Measurements from ENCODE around the gene DAGLB. TPM values are rescaled to one million over a fixed set of nuclear protein-coding genes. Genes with fewer than 3 reads are reported as not detected.
"Not testable (repeated sequence)": the region's sequence is repeated elsewhere in the genome, so short reads cannot be mapped to it uniquely, and the experiment has no call there.

Gene DAGLB
- total RNA-seq, 2 donors from 2014 or later = 15.6 to 26.5 TPM

DNA sequence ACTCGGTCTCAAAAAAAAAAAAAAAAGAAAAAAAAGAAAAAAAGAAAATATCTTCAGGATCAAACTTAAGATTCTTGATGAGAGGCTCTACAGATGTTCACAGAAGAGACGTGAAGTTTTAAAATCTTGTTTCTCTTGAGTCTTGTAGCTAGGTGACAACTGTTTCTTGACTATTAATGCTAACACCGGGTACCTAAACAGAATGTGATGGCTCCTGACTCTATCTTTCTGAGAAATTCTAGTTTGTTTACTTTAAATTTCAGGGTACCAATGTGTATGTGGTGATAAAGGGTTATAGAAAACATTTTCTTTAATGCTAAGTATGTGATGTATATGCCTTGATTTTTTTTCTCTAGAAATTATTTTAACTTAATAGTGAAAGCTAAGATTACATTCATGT, 61.0 kb downstream of the DAGLB start:
- intact Hi-C loops (cut with DNase I) = no loop called here
- no peak for DNase-seq
- peaks cover 6% of the 10 kb centered on the region for H3K36me3 ChIP-seq
- no peaks in the 10 kb centered on the region for H3K9me3 ChIP-seq
- H3K27me3 ChIP-seq = no peaks in the 10 kb centered on the region
- no peak overlapping the region for H3K4me3 ChIP-seq
- no peak overlapping the region for H3K27ac ChIP-seq
- H3K9ac ChIP-seq (ENCODE audit: low read depth in 2 of 2, low read length in 2 of 2) = no peak overlapping the region
- TF ChIP-seq CTCF (IDR thresholded peaks at IDR 0.05) = no peak
- H3K4me1 ChIP-seq = peaks cover 23% of the 10 kb centered on the region

DNA sequence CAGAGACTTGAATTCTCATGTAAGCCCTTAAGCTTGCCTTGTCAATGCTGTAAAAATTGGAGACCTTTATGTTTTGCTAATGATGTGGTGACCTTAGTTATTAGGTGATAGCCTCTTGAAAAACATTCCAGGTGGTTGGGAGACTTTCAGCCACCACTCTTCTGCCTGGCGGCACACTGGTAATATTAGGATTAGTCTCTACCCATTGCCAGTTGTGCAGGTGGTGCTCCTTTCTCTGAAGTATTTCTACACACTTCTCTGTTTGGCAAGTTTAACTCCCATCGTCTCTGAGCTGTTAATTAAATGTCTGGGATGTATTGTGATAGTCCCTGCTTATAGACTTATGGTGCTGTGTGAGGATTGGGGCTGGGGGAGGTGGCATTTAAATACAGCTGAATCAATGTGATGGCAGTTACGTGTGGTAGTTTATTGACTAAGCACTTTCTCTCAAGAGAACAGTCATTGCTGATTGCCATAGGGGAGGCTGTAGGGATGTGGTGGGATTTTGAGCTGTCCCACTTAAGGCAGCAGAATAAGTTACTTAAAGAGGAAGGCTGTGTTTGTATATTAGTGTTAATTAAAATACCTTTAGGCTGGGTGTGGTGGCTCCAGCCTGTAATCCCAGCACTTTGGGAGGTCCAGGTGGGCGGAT, 61.7 kb downstream of the DAGLB start:
- H3K4me1 ChIP-seq = peaks cover 26% of the 10 kb centered on the region
- H3K4me3 ChIP-seq = no peak overlapping the region

DNA sequence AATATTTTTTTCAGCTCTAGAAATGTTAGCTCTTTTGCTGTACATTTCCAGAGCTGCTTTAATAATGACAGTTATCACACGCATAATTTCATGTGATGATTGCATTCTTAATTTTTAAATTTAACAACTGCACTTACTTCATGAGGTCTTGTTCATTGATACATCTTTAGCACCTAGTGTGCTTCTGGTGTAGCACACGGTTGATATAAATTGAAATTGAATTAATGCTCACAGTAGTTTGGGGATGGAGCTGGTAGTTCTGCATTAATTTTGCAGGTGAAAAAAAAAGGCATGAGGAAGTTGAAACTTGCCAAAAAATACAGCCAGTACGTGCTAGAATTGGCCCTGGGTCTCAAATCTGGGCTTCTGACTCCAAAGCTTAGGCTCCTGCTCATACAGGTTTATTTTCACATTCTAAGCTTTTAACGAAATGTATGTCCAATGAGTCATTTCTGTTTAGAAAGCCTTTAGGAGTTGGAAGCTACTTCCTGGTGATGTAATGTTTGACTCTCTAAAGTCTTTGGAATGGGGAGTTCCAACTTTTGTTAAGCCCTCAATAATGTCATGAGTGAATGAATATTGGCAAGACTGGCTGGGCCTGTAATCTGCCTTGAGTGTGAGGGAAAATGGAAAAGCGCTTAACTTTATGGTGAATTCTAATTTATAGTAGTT, 62.5 kb downstream of the DAGLB start:
- TF ChIP-seq CTCF (IDR thresholded peaks at IDR 0.05) = no peak
- H3K27ac ChIP-seq = peak overlapping the region; percentile 76
- H3K9me3 ChIP-seq = no peaks in the 10 kb centered on the region
- no peak for DNase-seq
- H3K27me3 ChIP-seq = no peaks in the 10 kb centered on the region
- intact Hi-C loops (cut with DNase I) = no loop called here
- peaks cover 6% of the 10 kb centered on the region for H3K36me3 ChIP-seq
- peaks cover 28% of the 10 kb centered on the region for H3K4me1 ChIP-seq
- no peak overlapping the region for H3K4me3 ChIP-seq
- H3K9ac ChIP-seq (ENCODE audit: low read depth in 2 of 2, low read length in 2 of 2) = peak overlapping the region in 1 of 2 donors; percentile 68

More for the DNA sequence above, 61.7 kb downstream of the DAGLB start:
- Histone ChIP-seq H3K9ac (ENCODE audit: low read depth in 2 of 2, low read length in 2 of 2) (no peak overlapping the region), H3K36me3 (peaks cover 6% of the 10 kb centered on the region), H3K27me3 (no peaks in the 10 kb centered on the region), H3K27ac (peak overlapping the region; percentile 76), H3K9me3 (no peaks in the 10 kb centered on the region)
- TF ChIP-seq CTCF (IDR thresholded peaks at IDR 0.05) = no peak
- intact Hi-C loops (cut with DNase I) = no loop called here
- no peak for DNase-seq

DNA sequence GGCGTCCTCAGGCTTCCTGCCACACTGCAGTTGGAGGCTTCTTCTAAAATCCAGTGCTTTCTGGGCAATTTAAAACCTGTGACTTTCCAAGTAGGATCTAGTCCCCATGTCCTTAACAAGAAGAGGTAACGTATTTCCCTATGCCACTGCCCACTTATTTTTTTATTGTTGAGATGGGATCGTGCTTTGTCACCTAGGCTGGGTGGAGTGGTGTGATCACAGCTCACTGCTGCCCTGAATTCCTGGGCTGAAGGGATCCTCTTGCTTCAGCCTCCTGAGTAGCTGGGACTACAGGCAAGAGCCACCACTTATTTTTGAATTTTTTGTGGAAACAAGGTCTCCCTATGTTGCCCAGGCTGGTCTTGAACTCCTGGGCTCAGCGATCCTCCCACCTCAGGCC, 63.4 kb downstream of the DAGLB start:
- no peak for DNase-seq
- no peak for TF ChIP-seq CTCF (IDR thresholded peaks at IDR 0.05)
- intact Hi-C loops (cut with DNase I) = no loop called here
- peaks cover 6% of the 10 kb centered on the region for H3K36me3 ChIP-seq
- H3K4me3 ChIP-seq = no peak overlapping the region
- no peaks in the 10 kb centered on the region for H3K27me3 ChIP-seq
- H3K9ac ChIP-seq (ENCODE audit: low read depth in 2 of 2, low read length in 2 of 2) = peak overlapping the region; percentile 30 to 36
- H3K9me3 ChIP-seq = no peaks in the 10 kb centered on the region
- H3K4me1 ChIP-seq = peaks cover 34% of the 10 kb centered on the region
- peak overlapping the region; percentile 76 for H3K27ac ChIP-seq

- no peak overlapping the region for H3K4me3 ChIP-seq
- peaks cover 38% of the 10 kb centered on the region for H3K4me1 ChIP-seq
- no peaks in the 10 kb centered on the region for H3K27me3 ChIP-seq
- TF ChIP-seq CTCF (IDR thresholded peaks at IDR 0.05) = no peak
- no peak overlapping the region for H3K9ac ChIP-seq (ENCODE audit: low read depth in 2 of 2, low read length in 2 of 2)
- H3K27ac ChIP-seq = peak overlapping the region; percentile 76
- no peaks in the 10 kb centered on the region for H3K36me3 ChIP-seq
- DNase-seq = no peak
- intact Hi-C loops (cut with DNase I) = no loop called here
- H3K9me3 ChIP-seq = no peaks in the 10 kb centered on the region
These were observed 64.9 kb downstream of the DAGLB start for GRCh38 chr7:6382817-6383216.

DNA sequence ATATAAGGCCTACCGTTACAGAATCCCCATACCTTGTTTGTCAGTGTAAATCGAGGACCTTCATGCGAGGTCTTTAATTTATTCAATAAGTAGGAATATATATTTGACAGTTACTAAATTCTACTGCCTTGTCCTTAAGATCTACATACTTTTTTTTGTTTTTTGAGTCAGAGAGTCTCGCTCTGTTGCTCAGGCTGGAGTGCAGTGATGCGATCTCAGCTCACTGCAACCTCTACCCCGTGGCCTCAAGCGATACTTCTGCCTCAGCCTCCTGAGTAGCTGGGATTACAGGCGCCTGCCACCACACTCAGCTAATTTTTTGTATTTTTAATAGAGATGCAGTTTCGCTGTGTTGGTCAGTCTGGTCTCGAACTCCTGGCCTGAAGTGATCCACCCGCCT, 65.9 kb downstream of the DAGLB start:
- intact Hi-C loops (cut with DNase I); H3K27ac ChIP-seq; H3K9ac ChIP-seq (ENCODE audit: low read depth in 2 of 2, low read length in 2 of 2); H3K9me3 ChIP-seq; H3K36me3 ChIP-seq; H3K27me3 ChIP-seq; H3K4me3 ChIP-seq; DNase-seq: not testable (repeated sequence)
- H3K4me1 ChIP-seq = peaks cover 41% of the 10 kb centered on the region
